HT-29 (cell line): ENCODE results near the gene RIMKLA. TPM values are rescaled to one million over a fixed set of nuclear protein-coding genes. Genes with fewer than 3 reads are reported as not detected.

ENCODE experiments used
- DNase-seq: peaks from one replicate; pipeline ENCODE4 v3.0.0-alpha.2; 2015; ENCODE audit warnings: low spot score
- total RNA-seq: library from RNA; depleted of rRNA; stranded (reverse); fragments of >200 nt; shearing (Covaris generic); gene quantifications from 2 replicates; pipeline ENCODE4 v1.2.3, GENCODE V29; 2014

The RIMKLA gene
- total RNA-seq, 1 experiment from 2014 or later, result 1.6 TPM

DNA sequence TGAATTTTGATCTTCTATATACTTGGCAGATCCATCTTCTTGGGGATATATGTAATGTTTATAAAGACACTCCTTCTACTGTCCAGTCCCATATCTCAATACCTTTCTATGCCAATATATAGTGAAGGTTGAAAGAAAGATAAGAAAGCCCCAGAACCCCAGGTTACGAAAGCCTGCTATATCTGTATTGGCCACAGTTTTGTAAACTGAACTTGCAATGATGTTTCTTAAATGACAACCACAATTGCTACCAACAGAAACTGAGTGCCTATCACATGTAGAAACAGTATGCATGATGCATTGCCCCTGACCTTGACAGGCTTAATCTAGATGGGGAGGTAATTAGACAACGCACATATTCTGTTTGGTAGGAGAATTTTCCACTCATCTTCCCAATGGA, 7.8 kb upstream of the RIMKLA start:
- DNase-seq, result no peak

DNA sequence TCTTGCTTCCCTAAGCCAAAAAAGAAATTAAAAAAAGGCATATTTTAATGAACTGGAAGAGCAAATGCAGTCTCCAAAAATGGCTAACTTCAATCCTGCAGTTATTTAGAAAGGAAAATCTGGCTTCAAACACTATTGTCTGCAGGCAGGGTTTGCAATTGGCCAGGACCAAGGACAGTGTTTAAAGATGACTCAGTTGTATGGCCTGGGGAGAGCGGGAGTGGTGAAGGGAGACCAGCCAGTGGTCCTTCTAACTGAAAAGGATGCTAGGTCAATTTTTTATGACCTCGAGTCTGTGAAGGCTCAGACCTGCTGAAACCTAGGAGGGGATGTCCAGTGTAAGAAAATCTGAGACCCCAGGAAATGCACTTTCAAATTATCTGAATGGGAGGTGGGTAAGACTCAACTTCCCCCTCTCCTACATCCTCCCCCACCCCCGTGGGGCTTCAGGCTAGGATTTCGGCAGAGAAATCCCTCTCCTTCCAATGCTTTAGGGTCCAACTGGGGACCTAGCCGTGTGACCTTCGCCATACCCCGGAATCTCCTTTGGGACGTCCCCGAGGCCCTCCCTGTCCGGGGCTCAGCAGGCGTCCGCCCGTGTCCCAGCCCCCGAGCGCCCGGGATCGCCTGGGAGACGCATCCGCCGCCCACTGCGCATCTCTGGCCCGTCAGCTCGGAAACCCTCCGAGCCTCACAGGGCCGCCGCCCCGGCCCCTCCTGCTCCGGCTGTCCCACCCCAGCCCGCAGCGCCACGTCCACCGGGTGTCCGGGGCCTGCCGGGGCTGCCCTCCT, 602 bp upstream of the RIMKLA start:
- peak; percentile 37 for DNase-seq

GRCh38 chr1:42381280-42381673, 685 bp downstream of the RIMKLA start:
- no peak for DNase-seq

GRCh38 chr1:42385283-42385682, 4.7 kb downstream of the RIMKLA start:
- DNase-seq, result peak; percentile 16

DNA sequence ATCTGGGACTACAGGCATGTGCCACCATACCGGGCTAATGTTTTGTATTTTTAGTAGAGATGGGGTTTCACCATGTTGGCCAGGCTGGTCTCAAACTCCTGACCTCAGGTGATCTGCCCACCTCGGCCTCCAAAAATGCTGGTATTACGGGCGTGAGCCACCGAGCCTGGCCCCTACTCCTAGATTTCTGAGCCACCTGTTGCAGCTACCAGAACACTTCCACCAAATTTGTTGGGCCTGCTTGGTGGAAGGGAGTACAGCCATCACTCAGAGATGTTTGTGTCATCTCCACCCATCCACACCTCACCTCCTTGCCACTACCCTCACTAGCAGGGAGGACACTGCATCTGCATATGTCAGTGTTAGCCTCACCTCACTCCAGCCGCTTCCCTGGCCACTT, 5.5 kb downstream of the RIMKLA start:
- no peak for DNase-seq

DNA sequence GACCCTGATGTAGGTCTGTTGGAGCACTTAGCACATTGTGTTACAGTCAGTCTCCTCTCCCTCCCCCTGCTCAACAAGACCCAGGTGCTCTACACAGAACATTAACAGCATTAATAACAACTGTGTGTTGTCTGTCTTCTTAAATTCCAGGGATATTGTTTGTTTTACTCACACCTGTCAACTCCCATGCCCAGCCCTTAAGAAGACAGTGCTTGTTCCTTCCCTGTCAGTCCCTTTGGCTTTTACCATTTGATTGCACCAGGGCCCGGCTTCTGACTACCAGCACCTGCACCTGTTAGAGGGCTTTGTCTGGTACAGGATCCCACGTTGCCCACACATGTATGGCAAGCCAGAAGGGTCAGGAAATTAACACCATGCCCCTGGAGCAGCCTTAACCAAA, 11.7 kb downstream of the RIMKLA start:
- DNase-seq, result no peak

GRCh38 chr1:42392967-42393848, 12.6 kb downstream of the RIMKLA start:
- peak; percentile 45 for DNase-seq

DNA sequence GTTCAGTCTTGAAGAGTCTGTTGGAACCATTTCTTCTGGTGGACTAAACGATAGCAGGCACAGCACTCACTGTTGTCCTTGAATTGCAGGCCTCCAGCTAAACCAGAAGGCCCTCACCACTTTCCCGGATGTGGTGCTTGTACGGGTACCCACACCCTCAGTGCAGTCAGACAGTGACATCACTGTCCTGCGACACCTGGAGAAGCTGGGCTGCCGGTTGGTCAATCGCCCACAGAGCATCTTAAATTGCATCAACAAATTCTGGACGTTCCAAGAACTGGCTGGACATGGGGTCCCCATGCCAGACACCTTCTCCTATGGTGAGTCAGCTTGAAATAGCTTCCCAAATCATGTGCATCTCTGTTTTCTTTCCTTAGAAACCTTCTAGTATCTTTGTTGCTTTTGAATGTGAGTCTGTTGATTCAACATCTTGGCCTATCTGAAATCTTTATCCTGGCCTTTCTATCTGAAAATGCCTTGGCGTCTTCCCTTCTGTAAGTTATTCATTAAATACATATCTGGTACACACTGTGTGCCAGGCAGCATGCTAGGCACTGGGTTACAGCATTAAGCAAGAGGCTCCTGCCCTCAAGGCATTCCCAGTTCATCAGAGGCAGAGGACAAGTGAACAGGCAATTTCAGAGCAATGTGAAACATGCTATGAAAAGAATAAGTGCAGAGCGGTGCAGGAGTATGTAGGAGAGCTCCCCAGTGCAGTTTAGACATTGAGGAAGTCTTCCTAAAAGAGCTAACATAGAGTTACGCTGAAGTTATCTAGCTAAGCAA, 18.9 kb downstream of the RIMKLA start:
- DNase-seq, result no peak

DNA sequence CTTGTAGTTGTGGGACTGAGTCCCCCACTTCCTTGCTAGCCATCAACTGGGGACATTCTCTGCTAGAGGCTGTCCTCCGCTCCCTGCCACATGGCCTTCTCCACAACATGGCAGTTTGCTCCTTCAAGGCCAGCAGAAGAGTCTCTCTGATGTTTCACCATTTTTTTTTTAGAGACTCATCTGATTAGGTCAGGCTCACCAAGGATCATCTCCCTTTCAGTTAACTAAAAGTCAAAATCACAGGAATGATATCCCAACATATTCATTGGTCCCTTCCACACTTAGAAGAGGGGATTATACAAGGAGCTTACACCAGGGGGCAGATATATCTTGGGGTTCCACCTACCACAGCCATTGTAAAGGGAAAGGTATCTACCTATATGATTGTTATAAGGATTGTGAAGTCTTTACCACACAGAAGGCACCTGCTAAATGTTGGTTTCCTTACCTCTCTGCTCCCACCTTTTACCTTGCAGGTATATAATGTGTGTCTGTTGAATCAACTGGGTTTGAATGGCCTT, 23.3 kb downstream of the RIMKLA start:
- DNase-seq, result peak; percentile 45

DNA sequence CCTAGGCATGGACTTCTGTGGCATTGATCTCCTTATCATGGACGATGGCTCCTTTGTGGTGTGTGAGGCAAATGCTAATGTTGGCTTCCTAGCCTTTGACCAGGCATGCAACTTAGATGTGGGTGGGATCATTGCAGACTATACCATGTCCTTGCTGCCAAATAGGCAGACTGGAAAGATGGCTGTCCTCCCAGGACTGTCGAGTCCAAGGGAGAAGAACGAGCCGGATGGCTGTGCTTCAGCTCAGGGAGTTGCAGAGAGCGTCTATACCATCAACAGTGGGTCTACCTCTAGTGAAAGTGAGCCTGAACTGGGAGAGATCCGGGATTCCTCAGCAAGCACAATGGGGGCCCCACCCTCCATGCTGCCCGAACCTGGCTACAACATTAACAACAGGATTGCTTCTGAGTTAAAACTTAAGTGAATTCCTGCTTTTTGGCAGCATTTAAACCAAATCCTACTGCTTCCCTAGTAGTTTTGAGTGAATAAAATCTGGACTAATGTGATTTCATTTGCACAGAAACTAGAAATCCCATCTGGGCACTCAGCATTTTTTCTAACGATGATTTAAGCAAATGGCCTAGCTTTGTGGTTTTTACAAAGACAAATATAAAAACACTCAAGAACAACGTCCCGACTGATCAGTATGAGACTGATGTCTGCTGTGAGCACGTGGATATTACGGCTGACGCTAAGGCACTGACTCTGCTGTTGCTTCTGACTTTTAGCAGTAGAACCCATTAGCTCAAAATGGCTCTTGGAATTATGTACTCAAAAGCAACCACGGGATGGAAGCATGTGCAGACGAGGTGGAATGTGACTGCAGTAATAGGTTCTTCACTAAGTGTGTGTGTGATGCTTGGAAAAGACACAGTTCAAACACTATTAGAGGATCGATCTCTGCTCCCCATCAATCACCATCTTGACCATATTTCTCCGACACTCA, 34.2 kb downstream of the RIMKLA start:
- DNase-seq, result no peak

GRCh38 chr1:42417166-42417565, 36.6 kb downstream of the RIMKLA start:
- DNase-seq, result no peak

DNA sequence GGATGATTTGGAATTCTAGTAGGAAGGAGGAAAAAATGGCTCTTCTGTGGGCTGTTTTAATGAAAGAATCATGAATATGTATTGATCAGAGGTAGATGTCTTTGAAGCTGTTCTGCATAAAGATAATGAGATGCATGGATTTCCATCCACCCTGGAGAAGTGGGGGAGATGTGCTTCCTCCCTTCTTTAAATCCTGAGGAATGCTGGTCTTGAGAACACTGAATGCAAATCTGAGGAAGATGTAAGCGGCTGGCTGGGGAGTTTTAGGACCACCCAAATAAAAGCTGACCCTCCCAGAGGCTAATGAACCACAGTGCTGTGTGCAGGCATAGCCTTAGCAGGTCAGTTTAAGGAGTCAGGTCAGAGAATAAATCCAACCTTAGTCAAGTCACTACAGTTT, 37.9 kb downstream of the RIMKLA start:
- no peak for DNase-seq

GRCh38 chr1:42419126-42419821, 38.7 kb downstream of the RIMKLA start:
- DNase-seq, result no peak

GRCh38 chr1:42420121-42420520, 39.5 kb downstream of the RIMKLA start:
- no peak for DNase-seq

DNA sequence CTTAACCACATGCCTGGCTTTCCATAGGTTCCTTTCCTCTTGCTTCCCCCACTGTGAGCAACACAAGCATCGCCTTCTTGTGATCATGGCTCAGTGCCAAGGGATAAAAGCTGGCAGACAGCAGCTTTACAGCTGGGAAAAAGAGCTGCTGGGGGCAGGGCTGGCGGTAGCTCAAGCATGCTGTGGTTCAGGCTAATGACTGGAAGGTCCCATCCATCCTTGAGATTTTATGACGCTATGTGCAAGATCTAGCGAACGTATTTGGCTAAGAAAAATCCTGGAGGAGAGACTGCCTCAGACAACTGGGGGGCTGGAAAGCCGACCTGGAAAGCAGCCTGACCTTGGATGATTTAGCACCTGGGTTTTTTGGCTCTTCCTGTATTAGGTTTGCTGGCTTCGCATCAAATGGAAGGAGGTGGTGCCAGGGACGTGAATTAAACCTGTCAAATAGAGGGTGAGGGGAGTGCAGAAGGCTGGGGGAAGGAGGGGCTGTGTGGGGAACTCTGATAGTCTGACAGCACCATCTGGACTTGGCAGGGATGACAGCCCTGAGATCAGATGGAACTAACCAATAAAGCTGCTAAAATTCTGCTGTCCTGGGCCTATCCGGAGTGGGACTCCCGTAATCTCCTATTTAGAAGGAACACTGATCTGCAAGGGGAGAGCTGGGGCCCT, 40.5 kb downstream of the RIMKLA start:
- peak; percentile 39 for DNase-seq

DNA sequence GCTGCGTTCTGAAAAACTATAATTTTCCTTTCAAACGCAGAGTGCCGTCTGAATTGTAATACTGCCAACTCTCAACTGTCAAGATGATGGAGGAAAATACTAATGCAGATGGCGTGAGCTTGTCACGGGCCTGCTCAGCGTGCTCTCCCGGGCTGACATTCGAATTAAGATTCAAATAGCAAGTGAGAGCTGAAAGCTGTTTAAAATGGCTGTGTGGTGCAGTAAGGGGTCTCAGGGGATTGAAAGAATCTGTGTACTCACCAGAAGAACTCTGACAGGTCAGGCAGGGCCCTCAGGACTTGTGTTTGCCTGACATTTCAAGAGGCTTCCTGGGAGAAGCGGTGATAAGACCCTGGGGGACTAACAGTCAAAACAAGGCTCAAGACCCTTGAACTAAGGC, 42.1 kb downstream of the RIMKLA start:
- DNase-seq, result no peak

GRCh38 chr1:42423681-42424080, 43.1 kb downstream of the RIMKLA start:
- DNase-seq, result no peak

- no peak for DNase-seq
Observed at GRCh38 chr1:42424201-42424600, 43.6 kb downstream of the RIMKLA start.

DNA sequence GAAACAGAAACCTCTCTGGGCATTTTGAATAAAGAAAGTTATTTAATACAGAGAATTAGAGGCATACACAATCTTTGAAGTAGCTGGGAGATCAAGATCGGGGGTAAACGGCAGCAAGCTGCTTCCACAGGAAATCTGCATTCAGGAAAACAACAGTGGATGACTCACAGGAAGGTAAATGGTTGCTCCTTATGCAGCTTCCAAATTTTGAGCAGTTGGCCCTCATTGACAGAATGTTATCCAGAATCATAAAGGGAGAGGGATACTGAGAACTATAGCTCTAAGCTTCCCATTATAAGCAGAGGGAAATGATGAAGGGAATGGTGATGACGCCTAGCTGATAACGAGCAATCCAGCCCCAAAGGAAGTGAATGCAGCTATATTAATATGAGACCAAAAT, 46.6 kb downstream of the RIMKLA start:
- DNase-seq, result no peak
